Activated naive CD4-positive, alpha-beta T cell treated with anti-CD3 and anti-CD28 coated beads, Interleukin-2, amount 50 U/mL, for 16 hours (primary cell): ENCODE measurements around the gene HPCAL1.

ENCODE experiments used
- DNase-seq: peaks from one replicate; pipeline ENCODE4 v3.0.0-alpha.2; 2020

Gene HPCAL1

DNA sequence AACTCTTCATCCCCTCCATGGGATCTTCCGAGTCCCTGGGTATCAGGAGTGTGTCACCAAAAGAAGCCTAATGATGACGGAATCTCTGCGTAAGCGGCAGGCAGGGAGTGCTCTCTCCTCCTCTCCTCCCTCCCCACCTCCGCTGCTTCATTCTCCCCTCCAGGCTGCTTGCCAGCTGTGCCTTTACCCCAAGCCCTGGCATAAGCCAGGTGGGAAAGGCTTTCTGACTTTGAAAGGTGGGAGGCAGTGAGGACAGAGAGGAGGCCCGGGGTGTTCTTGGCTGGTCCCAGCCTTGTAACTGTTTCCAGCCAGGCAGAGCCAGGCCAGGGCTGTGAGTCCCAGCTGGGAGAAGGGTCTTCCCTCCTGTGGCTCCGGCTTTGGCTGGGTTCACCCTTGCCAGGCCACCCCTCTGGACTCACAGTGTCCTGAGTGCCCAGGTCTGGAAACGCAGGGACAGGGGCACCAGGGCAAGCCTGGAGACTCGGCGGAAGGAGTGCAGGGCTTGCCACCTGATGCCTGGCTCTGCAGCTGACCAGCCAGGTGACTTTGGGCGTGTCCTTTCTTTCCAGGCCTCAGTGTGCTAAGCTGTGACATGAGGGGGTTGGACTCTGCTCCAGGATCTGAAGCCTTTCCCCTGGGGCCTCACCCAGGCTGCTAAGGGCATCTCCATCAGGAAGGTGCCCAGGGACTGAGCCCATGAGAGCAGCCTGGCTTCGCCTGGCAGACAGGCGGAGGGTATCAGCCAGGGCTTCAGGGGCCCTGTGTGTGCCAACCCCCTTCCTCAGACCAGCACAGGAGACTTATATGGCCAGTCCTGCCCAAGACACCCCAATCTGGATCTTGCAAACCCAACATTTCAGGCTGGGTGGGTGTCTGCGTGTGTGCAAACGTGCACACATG lies 32.7 kb upstream of the HPCAL1 start:
- DNase-seq, result no peak

DNA sequence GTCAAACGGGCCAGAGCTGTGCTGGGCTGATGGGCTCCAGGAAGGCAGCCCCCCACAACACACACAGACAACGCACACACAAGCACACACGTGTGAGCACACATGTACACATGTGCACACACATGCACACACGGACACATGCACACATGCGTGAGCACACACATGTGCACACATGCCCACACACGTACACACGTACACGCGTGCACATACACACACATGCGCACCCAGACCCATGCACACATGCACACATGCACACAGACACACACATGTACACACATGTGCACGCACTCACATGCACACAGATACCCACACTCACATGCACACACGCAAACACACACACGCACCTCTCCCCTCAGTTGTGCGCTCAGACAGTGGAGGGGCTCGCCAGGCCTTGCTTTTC lies 31.2 kb upstream of the HPCAL1 start:
- DNase-seq, result no peak

DNA sequence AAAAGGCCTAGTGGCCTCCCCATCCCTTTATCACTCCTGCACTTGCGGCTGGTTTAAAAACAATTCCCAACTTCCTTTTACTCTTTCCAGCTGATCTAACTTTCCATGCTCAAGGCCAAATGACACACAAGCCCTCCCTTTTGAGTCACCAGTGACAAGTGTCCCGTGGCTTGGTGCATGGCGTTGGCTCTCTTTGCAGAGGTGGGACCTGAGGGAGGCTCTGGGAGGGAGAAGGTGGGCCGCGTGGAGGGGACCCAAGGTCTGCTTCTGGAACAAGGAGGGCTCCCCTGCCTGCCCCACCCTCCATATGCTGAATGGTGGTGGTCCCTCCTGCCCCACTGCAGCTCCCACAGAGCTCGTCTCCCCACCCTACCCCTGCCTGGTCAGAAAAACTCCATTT lies 30.8 kb upstream of the HPCAL1 start:
- DNase-seq, result no peak

DNA sequence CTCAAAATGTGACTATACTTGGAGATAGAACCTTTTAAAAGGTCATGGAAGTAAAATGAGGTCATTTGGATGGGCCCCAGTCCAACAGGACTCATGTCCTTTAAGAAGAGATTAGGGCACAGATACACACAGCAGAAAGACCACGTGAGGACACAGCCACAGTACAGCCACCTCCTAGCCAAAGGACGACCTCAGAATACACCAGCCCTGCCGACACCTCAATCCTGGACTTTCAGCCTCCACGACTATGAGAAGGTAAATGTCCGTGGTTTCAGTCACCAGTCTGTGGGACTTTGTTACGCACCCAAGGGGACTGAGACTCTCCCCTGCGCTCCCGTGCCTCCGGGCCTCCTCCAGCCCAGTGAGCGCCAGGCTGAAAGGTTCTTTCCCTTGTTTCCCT lies 30.2 kb upstream of the HPCAL1 start:
- no peak for DNase-seq

DNA sequence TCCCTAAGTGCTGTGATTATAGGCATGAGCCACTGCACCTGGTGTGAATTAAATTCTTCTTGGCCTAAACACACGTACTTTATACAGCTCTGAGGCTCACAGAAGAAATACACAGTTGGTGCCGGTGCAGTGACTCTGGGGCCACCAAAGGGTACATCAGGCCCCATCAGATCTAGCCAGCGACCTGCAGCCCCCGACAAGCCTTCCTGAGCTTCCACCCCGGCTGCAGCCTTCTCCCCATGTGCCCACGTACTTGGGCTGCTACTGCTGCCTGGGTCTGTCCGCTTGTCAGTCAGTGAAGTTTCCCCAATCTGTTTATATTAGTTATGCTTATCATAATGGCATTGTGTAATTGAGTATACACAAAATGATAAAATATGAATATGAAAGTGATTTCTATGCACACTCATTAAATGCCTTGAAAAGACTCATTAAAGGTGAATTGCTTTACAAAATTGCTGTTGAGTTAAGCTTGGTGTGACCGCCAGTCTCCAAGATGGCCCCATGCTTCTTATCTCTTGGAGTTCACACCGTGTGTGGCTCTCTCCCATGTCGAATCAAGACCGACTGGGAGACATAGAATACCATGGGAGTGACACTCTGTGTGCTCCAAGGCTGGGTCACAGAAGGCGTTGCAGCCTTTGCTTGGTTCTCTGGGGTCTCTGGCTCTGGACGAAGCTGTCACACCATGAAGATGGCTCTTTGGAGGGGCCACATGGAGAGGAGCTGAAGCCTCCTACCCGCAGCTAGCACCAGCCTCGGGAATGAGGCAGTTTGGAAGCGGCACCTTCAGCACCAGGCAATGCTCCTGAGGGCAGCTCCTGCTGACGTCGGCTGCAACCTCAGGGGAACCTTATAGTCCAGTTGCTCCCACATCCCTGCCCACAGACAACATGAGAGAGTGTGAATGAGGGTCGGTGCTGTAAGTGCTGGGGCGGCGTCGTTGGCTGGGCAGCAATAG lies 29.2 kb upstream of the HPCAL1 start:
- no peak for DNase-seq

DNA sequence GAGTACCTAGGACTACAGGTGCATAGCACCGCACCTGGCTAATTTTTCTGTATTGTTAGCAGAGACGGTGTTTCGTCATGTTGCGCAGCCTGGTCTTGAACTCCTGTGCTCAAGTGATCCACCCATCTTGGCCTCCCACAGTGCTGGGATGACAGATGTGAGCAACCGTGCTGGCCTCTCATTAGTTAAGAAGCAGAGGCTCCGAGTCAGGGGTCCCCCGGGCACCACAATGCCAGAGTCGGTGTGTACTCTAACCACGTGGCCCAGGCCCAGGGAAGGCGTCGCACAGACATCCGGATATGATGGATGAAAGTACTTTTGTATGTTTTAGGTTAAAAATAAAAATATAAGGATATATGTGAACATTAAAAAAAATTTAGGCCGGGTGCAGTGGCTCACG lies 28.3 kb upstream of the HPCAL1 start:
- DNase-seq, result no peak

DNA sequence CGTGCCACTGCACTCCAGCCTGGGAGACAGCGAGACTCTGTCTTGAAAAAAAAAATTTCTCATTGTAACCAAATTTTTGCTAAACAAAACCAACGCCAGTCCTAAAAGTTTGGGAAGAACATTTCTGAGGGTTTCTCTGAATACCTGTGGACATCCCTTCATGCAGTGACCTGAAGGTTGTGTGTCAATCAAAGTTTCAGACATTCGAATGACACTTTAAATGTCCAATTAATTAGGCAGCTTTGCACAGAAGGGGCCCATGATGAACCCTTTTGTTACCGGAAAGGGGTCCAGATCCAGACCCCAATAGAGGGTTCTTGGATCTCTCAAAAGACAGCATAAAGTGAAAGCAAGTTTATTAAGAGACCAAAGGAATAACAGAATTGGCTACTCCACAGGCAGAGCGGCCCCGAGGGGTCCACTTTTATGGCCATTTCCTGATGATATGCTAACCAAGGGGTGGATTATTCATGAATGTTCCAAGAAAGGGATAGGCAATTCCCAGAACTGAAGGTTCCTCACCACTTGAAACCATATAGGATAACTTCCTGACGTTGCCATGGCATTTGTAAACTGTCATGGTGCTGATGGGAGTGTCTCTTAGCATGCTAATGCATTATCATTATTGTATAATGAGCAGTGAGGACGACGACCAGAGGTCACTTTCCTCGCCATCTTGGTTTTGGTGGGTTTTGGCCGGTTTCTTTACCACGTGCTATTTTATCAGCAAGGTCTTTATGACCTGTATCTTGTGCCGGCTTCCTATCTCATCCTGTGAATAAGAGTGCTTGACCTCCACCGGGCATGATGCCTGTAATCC lies 27.5 kb upstream of the HPCAL1 start:
- no peak for DNase-seq

DNA sequence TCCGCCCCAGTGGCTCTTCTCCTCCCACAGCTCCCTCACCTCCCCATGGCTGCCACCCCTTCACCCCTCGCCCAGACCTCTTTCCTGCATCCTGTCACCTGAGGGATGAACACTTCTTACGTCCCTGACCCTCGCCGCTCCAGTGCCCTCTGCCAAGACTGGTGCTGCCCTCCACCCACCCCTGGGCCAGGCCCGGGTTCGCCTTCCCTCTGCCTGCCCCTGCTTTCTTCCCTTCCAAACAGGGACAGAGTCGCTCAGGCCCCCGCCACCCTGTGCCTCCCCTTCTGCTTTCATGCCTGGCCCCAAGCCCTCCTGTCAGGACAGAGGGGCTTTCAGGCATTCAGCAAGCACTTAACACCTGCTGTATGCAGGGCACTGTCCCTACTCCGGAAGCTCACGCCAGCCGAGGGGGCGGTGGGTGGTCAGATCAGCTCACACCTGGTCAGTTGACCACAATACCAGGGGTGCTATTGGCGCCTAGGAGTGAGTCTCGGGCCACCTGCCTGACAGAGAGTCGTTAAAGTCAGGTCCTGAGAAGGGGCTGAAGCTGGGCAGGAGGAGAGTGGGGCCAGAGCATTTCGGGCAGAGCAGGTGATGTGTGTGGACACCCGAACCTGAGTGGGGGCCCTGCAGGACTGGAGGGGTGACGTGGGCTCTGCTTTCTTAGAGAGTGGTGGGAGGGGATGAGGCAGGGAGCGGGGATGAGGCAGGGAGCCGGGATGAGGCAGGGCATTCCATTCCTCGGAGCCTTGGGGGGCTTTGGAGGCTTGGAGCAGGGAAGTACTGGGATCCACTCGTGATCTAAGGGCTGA lies 26.0 kb upstream of the HPCAL1 start:
- DNase-seq, result no peak

DNA sequence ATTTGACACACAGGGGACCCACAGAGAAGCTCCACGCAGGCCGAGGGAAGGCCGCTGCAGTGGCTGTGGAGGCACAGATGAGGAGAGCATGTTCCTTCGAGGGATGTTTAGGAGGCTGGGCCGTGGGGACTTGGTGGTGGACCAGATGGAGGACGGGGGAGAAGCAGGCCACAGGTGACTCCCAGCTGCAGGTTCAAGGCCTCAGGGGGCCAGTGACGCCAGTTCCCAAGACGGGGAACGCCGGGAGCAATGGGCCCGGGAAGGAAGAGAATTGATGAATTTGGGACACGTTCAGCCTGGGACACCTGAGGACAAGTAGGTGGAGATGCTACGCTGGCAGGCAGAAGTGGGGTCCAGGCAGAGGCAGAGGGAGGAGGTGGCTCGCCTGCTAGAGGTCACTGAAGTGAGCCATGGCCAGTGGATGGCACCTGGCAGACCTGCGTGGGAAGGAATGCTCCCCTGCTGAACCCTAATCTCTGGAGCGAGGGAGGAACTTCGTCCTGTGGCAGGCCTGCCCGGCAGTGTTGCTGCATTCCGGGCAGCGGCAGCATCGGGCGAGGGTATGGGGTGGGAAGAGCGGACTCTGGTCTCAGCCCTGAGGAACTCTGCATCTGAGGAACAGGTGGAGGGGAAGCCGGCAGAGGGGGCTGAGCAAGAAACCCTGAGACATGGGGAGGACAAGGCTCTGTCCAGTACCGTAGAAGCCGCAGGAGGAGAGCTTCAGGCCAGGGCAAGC lies 25.2 kb upstream of the HPCAL1 start:
- no peak for DNase-seq

DNA sequence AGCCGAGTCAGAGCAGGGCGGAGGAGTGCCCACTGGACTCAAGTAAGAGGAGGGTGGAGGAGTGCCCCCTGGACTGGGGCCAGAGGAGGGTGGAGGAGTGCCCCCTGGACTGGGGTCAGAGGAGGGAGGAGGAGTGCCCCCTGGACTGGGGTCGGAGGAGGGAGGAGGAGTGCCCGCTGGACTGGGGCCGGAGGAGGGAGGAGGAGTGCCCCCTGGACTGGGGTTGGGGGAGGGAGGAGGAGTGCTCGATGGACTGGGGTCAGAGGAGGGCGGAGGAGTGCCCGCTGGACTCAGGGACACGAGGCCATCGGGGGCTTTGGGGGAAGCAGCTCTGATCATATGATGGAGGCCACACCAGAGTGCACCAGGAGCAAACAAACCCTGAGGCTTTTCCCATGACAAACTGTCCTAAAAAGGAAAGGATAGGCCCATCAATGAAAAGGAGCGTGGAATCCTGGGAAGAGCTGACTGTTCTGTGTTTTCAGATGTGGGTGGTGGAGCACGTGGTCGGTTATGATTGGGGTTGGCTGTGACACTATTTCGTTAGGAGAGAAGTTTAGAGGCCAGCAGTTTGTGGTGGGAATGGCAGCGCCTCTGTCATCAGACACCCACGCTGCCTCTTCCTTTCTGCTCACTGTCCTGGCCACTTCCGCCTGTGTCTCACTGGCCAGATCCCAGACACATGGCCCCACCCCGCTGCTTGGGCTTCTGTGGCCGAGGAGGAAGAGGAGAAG lies 24.5 kb upstream of the HPCAL1 start:
- DNase-seq, result no peak

DNA sequence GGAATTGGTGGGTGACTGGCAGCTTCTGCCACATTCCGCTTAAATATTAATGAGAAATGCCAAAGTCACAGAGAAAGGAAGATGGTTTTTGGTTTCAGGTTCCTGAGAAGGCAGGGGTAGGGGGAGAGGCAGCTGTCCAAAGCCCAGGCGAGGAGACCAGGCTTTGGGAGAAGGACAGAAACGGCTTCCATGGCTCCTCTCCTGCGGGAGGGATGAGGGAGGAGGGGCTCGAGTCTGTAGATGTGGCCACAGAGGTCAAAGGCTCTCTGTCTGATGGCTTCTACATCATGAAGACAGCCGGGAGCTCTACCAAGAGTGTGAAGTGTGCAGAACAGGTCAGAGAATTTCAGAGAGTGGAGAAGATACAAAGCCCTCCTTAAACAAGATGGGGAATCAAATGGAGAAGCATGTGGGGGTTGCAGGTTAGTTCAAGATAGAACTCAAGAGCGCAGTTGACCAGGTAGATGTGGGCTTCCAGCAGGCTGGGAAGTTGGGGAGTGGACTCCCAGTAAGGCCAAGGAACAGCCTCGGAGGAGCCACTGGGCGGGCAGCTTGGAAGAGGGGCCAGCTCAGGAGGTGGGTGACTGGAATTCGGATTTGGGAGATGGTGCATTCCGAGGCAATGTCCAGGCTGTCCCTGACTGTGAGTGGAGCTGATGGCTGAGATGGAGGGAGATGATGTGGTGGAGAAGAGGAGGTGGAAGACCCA lies 23.8 kb upstream of the HPCAL1 start:
- DNase-seq, result no peak

DNA sequence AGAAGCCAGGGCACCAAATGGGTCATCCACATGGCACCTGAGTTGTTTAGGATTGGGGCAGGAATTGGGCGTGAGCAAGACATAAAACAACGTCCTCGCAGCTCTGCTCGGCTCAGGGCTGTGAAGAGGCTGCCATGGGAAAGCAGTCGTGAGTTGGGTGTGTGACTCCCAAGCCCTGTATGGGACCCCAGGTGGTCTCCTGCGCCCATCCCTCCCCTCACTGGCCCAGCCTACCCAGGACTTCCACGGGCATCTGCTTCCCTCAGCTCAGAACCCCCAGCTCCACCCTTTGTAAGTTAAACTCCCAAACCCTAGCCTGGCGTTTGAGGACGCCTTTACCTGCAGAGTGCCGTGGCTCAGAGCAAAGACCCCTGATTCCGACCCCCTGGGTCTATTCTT lies 23.2 kb upstream of the HPCAL1 start:
- no peak for DNase-seq

DNA sequence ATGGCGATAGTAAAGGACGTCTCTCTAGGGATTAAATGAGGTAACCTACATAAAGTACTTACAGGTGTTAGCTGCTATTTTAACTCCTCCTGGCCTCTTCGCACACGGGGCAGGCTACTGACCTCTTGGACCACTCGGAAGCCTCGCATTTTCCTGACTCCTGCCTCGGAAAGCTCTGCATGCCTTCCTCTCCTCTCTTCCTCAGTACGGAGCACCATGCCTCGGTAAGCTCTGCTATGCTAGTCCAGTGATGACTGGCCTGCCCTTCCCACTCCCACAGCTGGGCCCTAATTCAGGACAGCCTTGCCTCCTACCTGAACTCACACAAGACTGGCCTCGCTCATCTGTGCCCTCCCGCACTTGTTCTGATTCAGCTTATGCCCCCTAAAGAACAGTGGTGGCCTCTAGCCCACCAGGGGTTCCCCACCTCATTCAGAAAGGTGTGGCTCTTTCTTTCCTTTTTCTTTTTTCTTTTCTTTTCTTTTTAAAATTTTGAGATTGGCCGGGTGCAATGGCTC lies 22.7 kb upstream of the HPCAL1 start:
- no peak for DNase-seq

DNA sequence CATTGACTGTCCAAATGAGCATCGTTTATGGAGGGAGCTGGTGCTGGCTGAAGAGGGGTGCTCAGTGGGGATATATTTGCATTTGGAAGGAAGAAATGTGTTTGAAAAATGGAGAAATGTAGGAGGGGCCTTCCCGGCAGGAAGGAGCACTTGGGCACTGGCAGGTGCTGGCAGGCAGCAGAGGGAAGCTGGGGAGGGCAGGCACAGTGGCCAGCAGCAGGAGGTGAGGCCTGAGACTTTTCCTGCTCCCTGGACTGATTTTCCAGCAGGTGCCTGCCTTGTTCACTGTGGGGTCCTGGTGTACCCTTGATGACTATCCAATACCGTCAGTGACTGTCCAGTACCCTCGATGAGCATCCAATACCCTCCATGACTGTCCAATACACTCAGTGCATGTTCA lies 20.8 kb upstream of the HPCAL1 start:
- no peak for DNase-seq

DNA sequence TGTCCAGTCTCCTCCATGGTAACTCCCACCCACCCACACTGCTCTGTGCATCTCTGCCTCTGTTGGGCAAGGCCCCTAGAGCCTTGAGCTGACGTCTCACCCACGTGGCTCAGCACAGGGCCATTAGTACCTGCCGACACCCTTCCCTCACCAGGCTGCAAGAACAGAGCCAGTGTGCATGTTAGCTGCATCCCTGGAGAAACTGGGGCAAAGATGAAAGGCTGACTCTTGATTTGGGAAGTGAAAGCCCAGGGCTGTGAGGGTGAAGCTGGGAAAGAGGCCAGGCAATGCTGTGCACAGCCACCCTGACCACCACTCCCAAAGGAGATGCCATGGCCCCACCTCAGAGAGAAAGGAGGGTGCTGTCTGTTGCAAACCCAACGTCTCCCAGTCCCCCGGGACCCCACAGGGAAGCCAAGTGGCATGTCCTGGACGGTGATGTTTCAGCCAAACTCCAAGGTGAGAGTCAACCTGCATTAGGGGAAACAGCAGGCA lies 20.0 kb upstream of the HPCAL1 start:
- DNase-seq, result no peak

DNA sequence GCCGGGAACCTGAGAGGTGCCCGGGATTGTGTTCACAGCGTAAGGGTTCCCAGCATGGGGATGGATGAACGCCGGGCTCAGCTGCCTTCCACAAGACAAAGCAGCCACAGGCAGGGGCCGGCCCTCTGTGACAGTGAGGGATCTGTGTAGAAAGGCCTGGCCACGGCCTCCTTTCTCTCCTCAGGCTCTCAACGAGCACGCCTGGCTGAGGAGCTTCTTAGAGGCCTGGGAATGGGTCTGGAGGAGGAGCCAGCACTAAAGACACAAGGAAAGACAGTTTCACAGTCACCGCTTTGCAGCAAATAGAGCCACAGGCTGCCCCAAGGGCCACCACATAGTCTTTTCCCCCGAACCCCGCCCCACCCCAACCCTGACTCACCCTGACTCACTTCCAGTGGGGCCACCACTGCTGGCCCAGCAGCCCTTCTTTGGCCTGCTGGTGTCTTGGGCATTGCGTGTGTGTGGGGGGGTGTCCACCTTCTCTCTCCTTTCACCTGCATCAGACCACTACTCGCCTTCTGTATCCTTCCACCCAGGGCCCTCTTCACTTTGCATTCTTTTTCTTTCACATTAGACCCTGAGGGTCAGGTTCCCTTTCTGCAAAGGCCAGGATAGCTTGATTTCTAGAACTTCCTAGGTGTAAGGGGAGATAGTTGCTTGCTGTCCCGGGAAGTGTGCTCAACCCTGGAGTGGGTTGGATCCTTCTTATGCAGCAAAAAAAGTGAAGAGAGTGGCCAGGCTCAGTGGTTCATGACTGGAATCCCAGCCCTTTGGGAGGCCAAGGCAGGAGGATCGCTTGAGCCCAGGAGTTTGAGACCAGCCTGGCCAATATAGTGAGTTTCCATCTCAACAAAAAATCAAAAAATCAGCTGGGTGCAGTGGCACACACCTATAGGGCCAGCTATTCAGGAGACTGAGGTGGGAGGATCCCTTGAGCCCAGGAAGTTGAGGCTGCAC lies 19.3 kb upstream of the HPCAL1 start:
- DNase-seq, result no peak

DNA sequence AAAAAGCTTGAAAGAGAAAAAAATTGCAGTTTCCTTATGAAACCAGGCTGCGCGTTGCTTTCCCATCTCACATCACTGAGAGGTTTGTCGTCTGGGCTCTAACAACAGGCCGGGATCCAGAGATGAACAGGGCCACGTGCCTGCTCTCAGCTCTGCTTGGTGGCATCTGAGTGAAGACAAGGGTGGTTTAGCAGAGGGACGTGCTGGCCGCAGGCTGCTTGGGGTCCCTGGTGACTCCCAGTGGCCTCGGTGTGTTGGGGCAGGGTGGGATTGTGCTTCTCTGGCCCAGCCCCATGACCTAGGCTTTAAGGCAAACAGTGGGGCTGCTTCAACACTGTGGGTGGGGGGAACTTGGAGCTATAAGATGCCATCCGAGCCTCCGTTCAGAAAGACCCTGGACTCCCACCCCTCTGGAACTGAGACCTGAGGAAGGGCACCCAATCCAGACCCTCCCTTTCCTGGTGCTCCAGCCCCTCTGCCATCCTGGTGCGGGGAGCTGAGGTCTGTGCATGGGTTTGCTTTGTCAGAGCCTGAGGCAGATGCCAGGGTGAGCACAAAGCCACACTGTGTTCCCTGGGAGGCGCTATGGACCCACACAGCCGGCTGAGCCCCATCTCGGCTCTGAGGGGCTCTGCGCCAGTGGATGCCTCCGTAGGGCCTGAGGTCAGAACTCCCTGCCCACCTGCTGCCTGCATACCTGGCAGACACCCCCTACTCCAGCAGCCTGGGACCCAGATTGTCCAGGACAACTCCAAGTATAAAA lies 18.4 kb upstream of the HPCAL1 start:
- no peak for DNase-seq

DNA sequence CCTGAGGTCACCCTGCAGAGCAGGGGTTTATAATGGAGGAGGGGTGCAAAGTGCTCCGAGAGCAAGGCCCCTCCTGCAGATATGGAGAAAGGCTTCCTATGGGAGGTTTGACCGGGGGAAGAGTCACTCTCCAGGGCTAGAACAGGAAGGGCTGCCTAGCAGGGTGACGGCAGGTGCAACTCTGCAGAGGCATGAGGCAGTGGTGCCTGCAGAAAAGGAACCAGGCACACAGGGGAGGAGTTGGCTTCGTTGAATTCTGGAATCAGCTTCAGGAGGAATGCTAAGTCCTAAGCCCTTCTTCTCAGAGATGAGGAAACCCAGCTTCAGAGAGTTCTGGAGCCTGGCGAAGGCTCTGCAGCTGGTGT lies 17.5 kb upstream of the HPCAL1 start:
- DNase-seq, result no peak
